ENCODE data around the gene BLCAP. TPM values are rescaled to one million over a fixed set of nuclear protein-coding genes. Genes with fewer than 3 reads are reported as not detected.

The BLCAP gene
- total RNA-seq, 1 experiment from 2014 or later: 54.3 TPM

DNA sequence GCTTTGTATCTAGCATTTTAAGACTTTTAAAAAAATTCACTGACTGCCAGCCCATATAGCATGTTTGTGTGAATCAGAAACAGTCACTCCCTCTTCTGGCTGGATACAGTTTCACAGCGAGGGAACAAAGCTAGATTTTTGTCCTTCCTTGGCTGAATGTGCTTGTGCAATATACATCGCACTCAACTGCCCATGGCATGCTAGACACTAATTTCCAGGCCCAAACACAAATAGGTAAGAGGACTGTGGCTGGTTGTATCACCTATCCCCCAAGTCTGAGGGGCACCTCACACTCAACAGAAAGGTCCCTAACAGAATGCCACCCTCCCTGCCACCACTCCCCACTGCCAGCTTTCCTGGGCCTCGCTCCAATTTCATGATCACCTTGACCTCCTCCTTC, 16.2 kb upstream of the BLCAP start:
- no peak overlapping the region for H3T11ph ChIP-seq (ENCODE audit: low read length)
- no peak overlapping the region for H3K4ac ChIP-seq (ENCODE audit: low read depth, low read length)
- H4K20me1 ChIP-seq (ENCODE audit: control insufficient read depth, insufficient read depth, insufficient read length): no peaks in the 10 kb centered on the region
- H3K9ac ChIP-seq (ENCODE audit: extremely low read depth, insufficient read length, low read length): no peak overlapping the region
- TF ChIP-seq, protein P1, sequence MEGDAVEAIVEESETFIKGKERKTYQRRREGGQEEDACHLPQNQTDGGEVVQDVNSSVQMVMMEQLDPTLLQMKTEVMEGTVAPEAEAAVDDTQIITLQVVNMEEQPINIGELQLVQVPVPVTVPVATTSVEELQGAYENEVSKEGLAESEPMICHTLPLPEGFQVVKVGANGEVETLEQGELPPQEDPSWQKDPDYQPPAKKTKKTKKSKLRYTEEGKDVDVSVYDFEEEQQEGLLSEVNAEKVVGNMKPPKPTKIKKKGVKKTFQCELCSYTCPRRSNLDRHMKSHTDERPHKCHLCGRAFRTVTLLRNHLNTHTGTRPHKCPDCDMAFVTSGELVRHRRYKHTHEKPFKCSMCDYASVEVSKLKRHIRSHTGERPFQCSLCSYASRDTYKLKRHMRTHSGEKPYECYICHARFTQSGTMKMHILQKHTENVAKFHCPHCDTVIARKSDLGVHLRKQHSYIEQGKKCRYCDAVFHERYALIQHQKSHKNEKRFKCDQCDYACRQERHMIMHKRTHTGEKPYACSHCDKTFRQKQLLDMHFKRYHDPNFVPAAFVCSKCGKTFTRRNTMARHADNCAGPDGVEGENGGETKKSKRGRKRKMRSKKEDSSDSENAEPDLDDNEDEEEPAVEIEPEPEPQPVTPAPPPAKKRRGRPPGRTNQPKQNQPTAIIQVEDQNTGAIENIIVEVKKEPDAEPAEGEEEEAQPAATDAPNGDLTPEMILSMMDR (conservative IDR thresholded peaks at IDR 0.05): peak; percentile 58
- Mint-ChIP-seq H3K36me3 (ENCODE audit: insufficient read depth in 1 of 3, low read depth in 3 of 3) (no peaks in the 10 kb centered on the region), H3K27ac (no peak overlapping the region), H3K4me3 (no peak overlapping the region), H3K9me3 (no peaks in the 10 kb centered on the region), H3K4me1 (peaks cover 5 to 7% of the 10 kb centered on the region in 2 experiments; a peak in 3 of 4 replicates), H3K27me3 (ENCODE audit: low read depth) (no peaks in the 10 kb centered on the region; the same call in 1 of the 2 replicates)
- H3K9me3 ChIP-seq (ENCODE audit: control insufficient read depth, low read depth, low read length): no peaks in the 10 kb centered on the region
- no peak overlapping the region for H3K27ac ChIP-seq (ENCODE audit: insufficient read length, low read depth, low read length)
- no peaks in the 10 kb centered on the region for H3K23me2 ChIP-seq (ENCODE audit: insufficient read length, low read depth, low read length, poor library complexity, severe bottlenecking)
- no peak overlapping the region for H4K5ac ChIP-seq (ENCODE audit: insufficient read length, low read depth, low read length)
- no peak overlapping the region for H2AFZ ChIP-seq (ENCODE audit: low read length)
- H3K79me2 ChIP-seq (ENCODE audit: insufficient read depth, low read length): no peaks in the 10 kb centered on the region
- no peak overlapping the region for H3K4me2 ChIP-seq (ENCODE audit: insufficient read depth, insufficient read length, low read length)
- H3K4me1 ChIP-seq (ENCODE audit: insufficient read depth, low read length): no peaks in the 10 kb centered on the region
- no peak overlapping the region for H2BK12ac ChIP-seq (ENCODE audit: insufficient read length, low read depth, low read length)
- no peak overlapping the region for H2BK20ac ChIP-seq (ENCODE audit: low read depth, low read length, poor library complexity, severe bottlenecking)
- no peak overlapping the region for H2BK15ac ChIP-seq (ENCODE audit: low read depth, low read length)
- H3K56ac ChIP-seq (ENCODE audit: insufficient read length, low read depth, low read length): no peak overlapping the region
- H2AK5ac ChIP-seq (ENCODE audit: insufficient read length, low read length): no peak overlapping the region
- no peak overlapping the region for H2BK5ac ChIP-seq (ENCODE audit: insufficient read length, low read length)
- no peak overlapping the region for H3K18ac ChIP-seq (ENCODE audit: insufficient read length, low read depth, low read length)
- H3K27me3 ChIP-seq (ENCODE audit: insufficient read depth, low read length): no peaks in the 10 kb centered on the region
- no peak overlapping the region for H4K8ac ChIP-seq (replicated peaks; ENCODE audit: insufficient read length, low read depth, low read length)
- WGBS (ENCODE audit: extremely low coverage, insufficient read length, low lambda C conversion rate): no CpG with 5 or more reads among the region's 3 CpGs
- H2BK120ac ChIP-seq (ENCODE audit: low read depth, low read length, poor library complexity, severe bottlenecking): no peak overlapping the region
- H3K14ac ChIP-seq (ENCODE audit: insufficient read depth, low read length): no peak overlapping the region
- no peak overlapping the region for H4K91ac ChIP-seq (ENCODE audit: insufficient read length, low read depth, low read length)
- no peaks in the 10 kb centered on the region for H3K79me1 ChIP-seq (ENCODE audit: insufficient read depth, low read depth, low read length, poor library complexity, severe bottlenecking)
- peak; percentile 25 for DNase-seq
- no peak overlapping the region for H3K23ac ChIP-seq (ENCODE audit: insufficient read length, low read depth, low read length)
